OCI-LY7 (cell line): Measurements from ENCODE around the gene NODAL.

ENCODE experiments used
- CTCF ChIP-seq: fragments of 200-600 bp; sonication (generic); conservative IDR thresholded peaks from 2 replicates; pipeline ENCODE4 v1.5.1; 2014; ENCODE audit warnings: mild to moderate bottlenecking, antibody characterized with exemption, low read length, moderate library complexity, mixed read lengths
- EZH2phosphoT487 ChIP-seq: fragments of 200-600 bp; sonication (generic); IDR thresholded peaks from 2 replicates; pipeline ENCODE4 v1.6.1; 2018; ENCODE audit warnings: low read depth, borderline replicate concordance, mild to moderate bottlenecking, mixed run types, antibody characterized with exemption, low read length, moderate library complexity, mixed read lengths

DNA sequence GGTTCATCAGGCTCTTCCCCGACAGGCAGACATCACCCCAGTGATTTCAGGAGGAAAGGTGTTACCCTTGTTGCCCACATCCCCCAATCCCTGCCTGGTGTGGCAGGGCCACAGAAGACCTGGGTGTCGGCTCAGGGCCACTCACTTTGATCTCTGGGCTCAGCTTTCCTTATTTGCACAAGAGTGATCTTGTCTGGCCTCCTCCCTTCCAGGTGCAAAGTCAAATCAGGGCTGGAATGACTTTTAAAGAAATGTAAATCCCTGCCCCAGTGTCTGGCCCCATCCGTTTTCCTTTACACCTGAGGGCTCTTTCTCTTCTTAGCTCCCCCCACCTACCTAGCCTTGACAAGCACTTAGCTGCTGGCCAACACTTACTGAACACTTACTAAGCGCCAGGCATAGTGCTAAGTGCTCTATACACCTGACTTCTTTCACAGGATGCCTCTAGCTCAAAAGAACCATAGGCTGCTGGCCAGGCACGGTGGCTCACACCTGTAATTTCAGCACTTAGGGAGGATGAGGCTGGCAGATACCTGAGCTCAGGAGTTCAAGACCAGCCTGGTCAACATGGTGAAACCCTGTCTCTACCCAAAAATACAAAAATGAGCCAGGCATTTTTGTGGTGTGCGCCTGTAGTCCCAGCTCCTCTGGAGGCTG is 979 bp upstream of the NODAL start:
- no peak for TF ChIP-seq CTCF
- TF ChIP-seq EZH2phosphoT487 = no peak
